Endothelial cell of umbilical vein (primary cell): ENCODE results near the gene MAP2K5. TPM values are rescaled to one million over a fixed set of nuclear protein-coding genes. Genes with fewer than 3 reads are reported as not detected.

ENCODE experiments used
- BruUV-seq: library from RNA; stranded (reverse); fragments of 400-500 nt; replicated peaks from 2 replicates; lab custom pipeline; 2021; lab: Mats Ljungman, UMichigan
- CTCF ChIA-PET: fragments of 300-600, 350-600 bp; sonication (Branson Sonifier 250); formaldehyde crosslinking; loops from one replicate; lab custom pipeline; 2021; ENCODE audit warnings: antibody characterized with exemption, inconsistent platforms; lab: Charles Lee
- POLR2A ChIA-PET: fragments of 300-600, 350-600 bp; sonication (Branson Sonifier 250); formaldehyde crosslinking; loops from one replicate; lab custom pipeline; 2021; ENCODE audit warnings: antibody characterized with exemption, inconsistent platforms; lab: Charles Lee
- DNase-seq: peaks from one replicate; pipeline ENCODE4 v3.0.0-alpha.2; 2011; ENCODE audit warnings: low read depth, low spot score
- FAIRE-seq: peaks from 2 replicates; lab custom pipeline; 2011; peaks lifted over from hg19 to GRCh38; lab: Jason Lieb, UNC
- H2AFZ ChIP-seq: 2 replicates; pipeline ENCODE4 v1.6.0; 2012; ENCODE audit warnings: low read depth, low read length, control low read depth, inconsistent platforms
- H3K27ac ChIP-seq: 2 replicates; pipeline ENCODE4 v1.5.1; 2011; ENCODE audit warnings: low read depth, mild to moderate bottlenecking, control low read depth, low read length, moderate library complexity; ENCODE audit not compliant: insufficient read depth
- H3K27me3 ChIP-seq, 2 experiments: 2 replicates each; pipeline versions ENCODE4 v1.6.0 to v1.6.1; 2011; ENCODE audit warnings: low read length in 2 of 2, mixed read lengths in 1 of 2; ENCODE audit not compliant: control insufficient read depth in 2 of 2, insufficient read depth in 2 of 2
- H3K36me3 ChIP-seq, 2 experiments: 2 replicates in 1 of 2; 3 replicates in 1 of 2; pipeline ENCODE4 v1.5.1; 2011; ENCODE audit warnings: low read length in 2 of 2, mild to moderate bottlenecking in 1 of 2, moderate library complexity in 1 of 2; ENCODE audit not compliant: control insufficient read depth in 2 of 2, insufficient read depth in 2 of 2; ENCODE audit errors: extremely low read depth in 1 of 2
- H3K4me1 ChIP-seq: 3 replicates; pipeline ENCODE4 v1.5.1; 2011; ENCODE audit warnings: mild to moderate bottlenecking, low read length; ENCODE audit not compliant: control insufficient read depth, insufficient read depth; ENCODE audit errors: extremely low read depth
- H3K4me2 ChIP-seq: 2 replicates; pipeline ENCODE4 v1.6.1; 2011; ENCODE audit warnings: low read length, control low read depth, mixed read lengths; ENCODE audit not compliant: insufficient read depth
- H3K4me3 ChIP-seq, 3 experiments: fragments of 200-600 bp in 1 of 3; sonication (generic), shearing (Covaris generic) in 1 of 3; replicated peaks in 1 of 3; 2 replicates each; pipeline ENCODE4 v1.5.1; 2011 to 2016; ENCODE audit warnings: control low read depth in 3 of 3, low read length in 3 of 3, mild to moderate bottlenecking in 2 of 3, inconsistent platforms in 1 of 3, low read depth in 1 of 3, moderate library complexity in 1 of 3; ENCODE audit not compliant: insufficient read depth in 1 of 3
- H3K79me2 ChIP-seq: 2 replicates; pipeline ENCODE4 v1.6.0; 2012; ENCODE audit warnings: low read length, inconsistent platforms; ENCODE audit not compliant: control insufficient read depth, insufficient read depth
- H3K9ac ChIP-seq: replicated peaks from 2 replicates; pipeline ENCODE3; 2011; ENCODE audit warnings: low read length, control low read depth; ENCODE audit not compliant: insufficient read depth; ENCODE audit errors: extremely low read depth
- H3K9me1 ChIP-seq: replicated peaks from 3 replicates; pipeline ENCODE4 v1.6.0; 2011; ENCODE audit warnings: mild to moderate bottlenecking, low read length; ENCODE audit not compliant: control insufficient read depth, insufficient read depth; ENCODE audit errors: extremely low read depth
- H3K9me3 ChIP-seq: replicated peaks from 2 replicates; pipeline ENCODE4 v1.5.1; 2012; ENCODE audit warnings: low read length, inconsistent platforms; ENCODE audit not compliant: control insufficient read depth, insufficient read depth
- H4K20me1 ChIP-seq: replicated peaks from 2 replicates; pipeline ENCODE3; 2011; ENCODE audit warnings: mild to moderate bottlenecking, low read length; ENCODE audit not compliant: control insufficient read depth, insufficient read depth; ENCODE audit errors: extremely low read depth
- CTCF ChIP-seq, 2 donors: IDR thresholded peaks; 1 replicate in 1 of 2; 2 replicates in 1 of 2; pipeline ENCODE4 v1.5.1; 2011; ENCODE audit warnings: low read length in 2 of 2, mild to moderate bottlenecking in 2 of 2, moderate library complexity in 2 of 2, control low read depth in 1 of 2, inconsistent platforms in 1 of 2, low read depth in 1 of 2; ENCODE audit not compliant: insufficient read depth in 1 of 2; ENCODE audit errors: extremely low read depth in 1 of 2
- EZH2 ChIP-seq: IDR thresholded peaks from 2 replicates; pipeline ENCODE4 v1.6.1; 2012; ENCODE audit warnings: borderline replicate concordance, low read depth, mild to moderate bottlenecking, moderate library complexity, low read length, inconsistent platforms; ENCODE audit not compliant: severe bottlenecking
- GATA2 ChIP-seq: IDR thresholded peaks from 2 replicates; pipeline ENCODE4 v1.7.0; 2011; ENCODE audit warnings: low read depth, mild to moderate bottlenecking, moderate library complexity, mixed read lengths, low read length; ENCODE audit not compliant: insufficient read length, insufficient read depth
- MYC ChIP-seq: IDR thresholded peaks from one replicate; pipeline ENCODE4 v1.6.1; 2011; ENCODE audit warnings: mild to moderate bottlenecking, low read depth, low read length
- POLR2A ChIP-seq: IDR thresholded peaks from 2 replicates; pipeline ENCODE4 v1.6.1; 2012; ENCODE audit warnings: low read depth, mild to moderate bottlenecking, control low read depth, low read length
- dilution Hi-C: fragments of 300-500 bp; cut with MboI; formaldehyde crosslinking; loops from one replicate; pipeline ENCODE4 v1.15.0; 2019; ENCODE audit warnings: low sequenced_read_pairs; ENCODE audit not compliant: extremely low pct_ligation_motif_present
- intact Hi-C: fragments of 100-400 bp; cut with micrococcal nuclease; formaldehyde crosslinking; loops from one replicate; pipeline ENCODE4 v1.10.0; 2022
- polyA plus RNA-seq, 4 experiments: library from polyadenylated mRNA; depleted of rRNA in 3 of 4; stranded (reverse) in 3 of 4; unstranded in 1 of 4; fragments of >200 nt; gene quantifications; 2 replicates each; pipeline versions ENCODE4 v1.2.1 to v1.2.3, GENCODE V29; 2011 to 2012; ENCODE audit warnings: missing spikeins in 1 of 4
- total RNA-seq: library from RNA; stranded (reverse); gene quantifications from 2 replicates; pipeline ENCODE4 v1.2.3, GENCODE V29; 2021

The MAP2K5 gene
- total and polyA plus RNA-seq, 2 donors (not counting 3 experiments of a cell fraction or from before 2014, with no cell fraction given), result 4.9 to 24.7 TPM

- no peak for FAIRE-seq
- intact Hi-C loops (loop anchor here (10.0 kb wide), 1 partner anchor 94 kb away; no protein-coding TSS in a partner anchor), dilution Hi-C loops (no loop called here)
- Histone ChIP-seq H3K79me2 (no peaks in the 10 kb centered on the region), H3K27me3 (no peaks in the 10 kb centered on the region), H3K36me3 (no peaks in the 10 kb centered on the region), H3K4me2 (no peak overlapping the region), H3K4me3 (no peak overlapping the region), H4K20me1 (no peaks in the 10 kb centered on the region), H3K27ac (no peak overlapping the region), H3K4me1 (no peaks in the 10 kb centered on the region), H3K9me1 (no peaks in the 10 kb centered on the region), H2AFZ (no peak overlapping the region), H3K9me3 (no peaks in the 10 kb centered on the region), H3K9ac (no peak overlapping the region)
- POLR2A ChIA-PET, result no interaction called here
- BruUV-seq, result no TSS peak
- CTCF ChIA-PET, result interaction anchor here (0.8 to 0.9 kb wide), 2 partner anchors 11 to 13 kb away, joined by 3 read pairs; no protein-coding TSS in a partner anchor
- no peak for DNase-seq
- TF ChIP-seq EZH2 (no peak), MYC (no peak), GATA2 (no peak), POLR2A (no peak), CTCF (IDR thresholded peaks at IDR 0.05; ENCODE audit: extremely low read depth in 1 of 2, insufficient read depth in 1 of 2, low read depth in 1 of 2, low read length in 2 of 2) (no peak)
These were observed 6.6 kb downstream of the MAP2K5 start for GRCh38 chr15:67548862-67549651.
